GM12891 (cell line): ENCODE data around the gene ZEB2.

Experiments used
- POLR2A ChIP-seq: IDR thresholded peaks from 2 replicates; pipeline ENCODE4 v1.6.1; 2011; ENCODE audit warnings: low read depth, low read length, control low read depth
- POLR2AphosphoS5 ChIP-seq: IDR thresholded peaks from 2 replicates; pipeline ENCODE4 v1.6.1; 2011; ENCODE audit warnings: low read depth, low read length, control low read depth
- SPI1 ChIP-seq: IDR thresholded peaks from 2 replicates; pipeline ENCODE4 v1.6.1; 2011; ENCODE audit warnings: low read depth, low read length, control low read depth
- TAF1 ChIP-seq: IDR thresholded peaks from 2 replicates; pipeline ENCODE4 v1.6.1; 2011; ENCODE audit warnings: low read depth, low read length, control low read depth

GRCh38 chr2:144547494-144547893, 27.6 kb upstream of the ZEB2 start:
- TF ChIP-seq POLR2AphosphoS5 (no peak), TAF1 (no peak), POLR2A (no peak), SPI1 (no peak)
